Ramos (cell line): ENCODE results near the gene IQCK.
"Not testable (repeated sequence)": the region's sequence is repeated elsewhere in the genome, so short reads cannot be mapped to it uniquely, and the experiment has no call there.

Experiments used
- in situ Hi-C: fragments of 300-500 bp; cut with MboI; formaldehyde crosslinking; loops from one replicate; pipeline ENCODE4 v1.14.3; 2022; ENCODE audit warnings: low sequenced_read_pairs; ENCODE audit not compliant: unreplicated experiment

IQCK gene

GRCh38 chr16:19784183-19784736 lies 66.2 kb downstream of the IQCK start:
- in situ Hi-C loops, result no loop called here

GRCh38 chr16:19785081-19785480 lies 67.0 kb downstream of the IQCK start:
- in situ Hi-C loops, result no loop called here

GRCh38 chr16:19785512-19786130 lies 67.5 kb downstream of the IQCK start:
- in situ Hi-C loops, result no loop called here

- in situ Hi-C loops, result not testable (repeated sequence)
Observed at GRCh38 chr16:19801369-19801768, 83.3 kb downstream of the IQCK start.

- in situ Hi-C loops, result not testable (repeated sequence)
Observed at GRCh38 chr16:19801824-19802223, 83.8 kb downstream of the IQCK start.

GRCh38 chr16:19802612-19803011 lies 84.5 kb downstream of the IQCK start:
- in situ Hi-C loops, result no loop called here

GRCh38 chr16:19804538-19805323 lies 86.7 kb downstream of the IQCK start:
- in situ Hi-C loops, result no loop called here

- in situ Hi-C loops, result no loop called here
Observed at GRCh38 chr16:19805459-19806162, 87.5 kb downstream of the IQCK start.

GRCh38 chr16:19808061-19808641 lies 90.1 kb downstream of the IQCK start:
- in situ Hi-C loops, result no loop called here

GRCh38 chr16:19809121-19809635 lies 91.1 kb downstream of the IQCK start:
- in situ Hi-C loops, result no loop called here

GRCh38 chr16:19809693-19810092 lies 91.6 kb downstream of the IQCK start:
- in situ Hi-C loops, result no loop called here

- in situ Hi-C loops, result no loop called here
Observed at GRCh38 chr16:19810817-19811731, 93.0 kb downstream of the IQCK start.

GRCh38 chr16:19812986-19813385 lies 94.9 kb downstream of the IQCK start:
- in situ Hi-C loops, result no loop called here

- in situ Hi-C loops, result no loop called here
Observed at GRCh38 chr16:19815418-19815817, 97.3 kb downstream of the IQCK start.

GRCh38 chr16:19817122-19817521 lies 99.1 kb downstream of the IQCK start:
- in situ Hi-C loops, result no loop called here

GRCh38 chr16:19817875-19818274 lies 99.8 kb downstream of the IQCK start:
- in situ Hi-C loops, result no loop called here

GRCh38 chr16:19822533-19822932 lies 104.5 kb downstream of the IQCK start:
- in situ Hi-C loops, result no loop called here

- in situ Hi-C loops, result no loop called here
Observed at GRCh38 chr16:19823322-19823721, 105.3 kb downstream of the IQCK start.

GRCh38 chr16:19824216-19824615 lies 106.1 kb downstream of the IQCK start:
- in situ Hi-C loops, result no loop called here
